Esophagus muscularis mucosa (tissue), 4 donors: ENCODE results near the gene TAGLN. TPM values are rescaled to one million over a fixed set of nuclear protein-coding genes. Genes with fewer than 3 reads are reported as not detected.
"Not testable (repeated sequence)": the region's sequence is repeated elsewhere in the genome, so short reads cannot be mapped to it uniquely, and the experiment has no call there.

ENCODE experiments used
- DNase-seq: peaks from one replicate; pipeline ENCODE4 v3.0.0-alpha.2; 2017; ENCODE audit errors: extremely low spot score
- H3K27ac ChIP-seq, 4 donors: fragments of 200-600 bp; sonication (generic); replicated peaks in 1 of 4; 1 replicate in 3 of 4; 2 replicates in 1 of 4; pipeline ENCODE4 v1.5.1; 2016 to 2019; ENCODE audit warnings: mild to moderate bottlenecking in 1 of 4
- H3K27me3 ChIP-seq, 4 donors: fragments of 200-600 bp; sonication (generic); one replicate each; pipeline versions ENCODE4 v1.5.1 to v1.6.0; 2016 to 2019
- H3K36me3 ChIP-seq, 4 donors: fragments of 200-600 bp; sonication (generic); one replicate each; pipeline ENCODE4 v1.5.1; 2016 to 2019
- H3K4me1 ChIP-seq, 4 donors: fragments of 200-600 bp; sonication (generic); one replicate each; pipeline ENCODE4 v1.5.1; 2016 to 2019
- H3K4me3 ChIP-seq, 4 donors: fragments of 200-600 bp; sonication (generic); 1 replicate in 2 of 4; 2 replicates in 2 of 4; pipeline ENCODE4 v1.5.1; 2016 to 2019; ENCODE audit warnings: mild to moderate bottlenecking in 4 of 4, moderate library complexity in 1 of 4
- H3K9me3 ChIP-seq, 4 donors: fragments of 200-600 bp; sonication (generic); 1 replicate in 3 of 4; 2 replicates in 1 of 4; pipeline ENCODE4 v1.5.1; 2016 to 2019
- EP300 ChIP-seq: sonication (generic); formaldehyde crosslinking; IDR thresholded peaks from one replicate; pipeline ENCODE4 v1.6.1; 2017; ENCODE audit warnings: antibody characterized with exemption
- POLR2A ChIP-seq: fragments of 450-650 bp; IDR thresholded peaks from one replicate; pipeline ENCODE4 v1.6.1; 2017; ENCODE audit warnings: antibody characterized with exemption, moderate library complexity, mild to moderate bottlenecking, low read depth
- POLR2AphosphoS5 ChIP-seq, 2 donors: sonication (generic); formaldehyde crosslinking; IDR thresholded peaks; one replicate each; pipeline ENCODE4 v1.6.1; 2017; ENCODE audit warnings: antibody characterized with exemption in 2 of 2
- WGBS: methylation state at CpG from one replicate; pipeline ENCODE4 v1.1.5; 2018; 5-methylcytosine and 5-hydroxymethylcytosine counted together
- intact Hi-C: fragments of 100-400 bp; cut with DNase I; formaldehyde crosslinking; loops from one replicate; pipeline ENCODE4 v1.15.1; 2023
- total RNA-seq, 4 donors: library from RNA; depleted of rRNA; stranded (reverse); fragments of >200 nt; gene quantifications; one replicate each; pipeline versions ENCODE4 v1.1.0 to v1.2.1, GENCODE V29; 2016
- TF ChIP-seq, protein P1 (sequence below), 3 experiments: fragments of 200-600 bp in 2 of 3; fragments of 450-650 bp in 1 of 3; sonication (generic) in 2 of 3; IDR thresholded peaks; one replicate each; pipeline ENCODE4 v1.5.1; 2017 to 2019; ENCODE audit warnings: antibody characterized with exemption in 3 of 3, mild to moderate bottlenecking in 2 of 3, moderate library complexity in 1 of 3

The TAGLN gene
- total RNA-seq, 4 donors from 2014 or later = 12,513 to 19,293 (median 14,679) TPM

DNA sequence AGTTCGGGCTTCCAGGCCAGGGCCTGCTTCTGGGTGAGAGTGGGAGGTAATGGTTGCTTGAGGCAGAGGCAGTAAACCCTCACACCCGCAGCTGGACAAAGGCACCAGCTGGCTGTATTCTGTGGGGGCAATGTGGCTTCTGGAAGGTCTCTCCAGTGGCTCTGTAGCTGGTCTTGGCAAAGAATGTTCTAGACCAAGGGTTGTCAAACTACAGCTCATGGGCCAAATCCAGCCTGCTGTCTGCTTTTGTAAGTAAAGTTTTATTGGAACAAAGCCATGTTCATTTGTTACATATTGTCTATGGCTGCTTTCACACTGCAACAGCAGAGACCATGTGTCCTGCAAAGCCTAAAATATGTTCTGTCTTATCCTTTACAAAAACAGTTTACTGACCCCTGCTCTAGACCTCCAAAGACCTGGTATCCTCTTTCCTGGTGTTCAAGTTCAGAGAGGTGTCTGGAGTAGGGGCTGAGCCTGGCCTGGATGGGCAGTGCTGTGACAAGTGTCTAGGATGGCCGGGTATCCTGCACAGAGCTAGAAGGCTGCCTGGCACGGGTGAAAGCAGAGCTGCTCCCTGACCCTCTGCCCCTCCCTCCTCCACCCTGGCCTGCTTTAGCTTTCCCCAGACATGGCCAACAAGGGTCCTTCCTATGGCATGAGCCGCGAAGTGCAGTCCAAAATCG is 3.4 kb downstream of the TAGLN start:
- peaks cover 13 to 50% (median 34%) of the 10 kb centered on the region in 4 donors for H3K36me3 ChIP-seq

DNA sequence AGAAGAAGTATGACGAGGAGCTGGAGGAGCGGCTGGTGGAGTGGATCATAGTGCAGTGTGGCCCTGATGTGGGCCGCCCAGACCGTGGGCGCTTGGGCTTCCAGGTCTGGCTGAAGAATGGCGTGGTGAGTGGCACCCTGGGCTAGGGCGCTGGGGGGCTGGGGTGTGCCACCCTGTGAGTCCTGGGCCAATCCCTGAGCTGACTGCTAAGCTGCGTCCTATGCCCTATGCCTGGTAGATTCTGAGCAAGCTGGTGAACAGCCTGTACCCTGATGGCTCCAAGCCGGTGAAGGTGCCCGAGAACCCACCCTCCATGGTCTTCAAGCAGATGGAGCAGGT is 3.9 kb downstream of the TAGLN start:
- Histone ChIP-seq H3K27me3 (no peaks in the 10 kb centered on the region), H3K27ac (peak overlapping the region; percentile 94 to 97 (median 96)), H3K36me3 (peaks cover 13 to 50% (median 34%) of the 10 kb centered on the region in 4 donors), H3K9me3 (no peaks in the 10 kb centered on the region), H3K4me1 (peaks cover 30 to 57% (median 43%) of the 10 kb centered on the region in 4 donors), H3K4me3 (peak overlapping the region; percentile 66 to 88 (median 78))
- 68% methylated on average over 7 of the region's 10 CpGs for WGBS
- TF ChIP-seq POLR2AphosphoS5 (IDR thresholded peaks at IDR 0.05) (no peak), POLR2A (no peak), EP300 (no peak)
- TF ChIP-seq, protein P1, sequence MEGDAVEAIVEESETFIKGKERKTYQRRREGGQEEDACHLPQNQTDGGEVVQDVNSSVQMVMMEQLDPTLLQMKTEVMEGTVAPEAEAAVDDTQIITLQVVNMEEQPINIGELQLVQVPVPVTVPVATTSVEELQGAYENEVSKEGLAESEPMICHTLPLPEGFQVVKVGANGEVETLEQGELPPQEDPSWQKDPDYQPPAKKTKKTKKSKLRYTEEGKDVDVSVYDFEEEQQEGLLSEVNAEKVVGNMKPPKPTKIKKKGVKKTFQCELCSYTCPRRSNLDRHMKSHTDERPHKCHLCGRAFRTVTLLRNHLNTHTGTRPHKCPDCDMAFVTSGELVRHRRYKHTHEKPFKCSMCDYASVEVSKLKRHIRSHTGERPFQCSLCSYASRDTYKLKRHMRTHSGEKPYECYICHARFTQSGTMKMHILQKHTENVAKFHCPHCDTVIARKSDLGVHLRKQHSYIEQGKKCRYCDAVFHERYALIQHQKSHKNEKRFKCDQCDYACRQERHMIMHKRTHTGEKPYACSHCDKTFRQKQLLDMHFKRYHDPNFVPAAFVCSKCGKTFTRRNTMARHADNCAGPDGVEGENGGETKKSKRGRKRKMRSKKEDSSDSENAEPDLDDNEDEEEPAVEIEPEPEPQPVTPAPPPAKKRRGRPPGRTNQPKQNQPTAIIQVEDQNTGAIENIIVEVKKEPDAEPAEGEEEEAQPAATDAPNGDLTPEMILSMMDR (IDR thresholded peaks at IDR 0.05) = no peak
- no peak for DNase-seq
- intact Hi-C loops = no loop called here

More for the DNA sequence above, 3.4 kb downstream of the TAGLN start:
- Histone ChIP-seq H3K27ac (peak overlapping the region; percentile 94 to 97 (median 96)), H3K4me3 (peak overlapping the region; percentile 66 to 88 (median 78)), H3K9me3 (no peaks in the 10 kb centered on the region), H3K4me1 (peaks cover 34 to 63% (median 48%) of the 10 kb centered on the region in 4 donors), H3K27me3 (no peaks in the 10 kb centered on the region)
- no peak for TF ChIP-seq EP300
- TF ChIP-seq, protein P1 (IDR thresholded peaks at IDR 0.05) = no peak
- TF ChIP-seq POLR2A = no peak
- TF ChIP-seq POLR2AphosphoS5 (IDR thresholded peaks at IDR 0.05) = peak in 1 of 2 donors; percentile 38
- WGBS = 67% methylated on average over 4 of the region's 7 CpGs
- intact Hi-C loops = no loop called here
- no peak for DNase-seq

DNA sequence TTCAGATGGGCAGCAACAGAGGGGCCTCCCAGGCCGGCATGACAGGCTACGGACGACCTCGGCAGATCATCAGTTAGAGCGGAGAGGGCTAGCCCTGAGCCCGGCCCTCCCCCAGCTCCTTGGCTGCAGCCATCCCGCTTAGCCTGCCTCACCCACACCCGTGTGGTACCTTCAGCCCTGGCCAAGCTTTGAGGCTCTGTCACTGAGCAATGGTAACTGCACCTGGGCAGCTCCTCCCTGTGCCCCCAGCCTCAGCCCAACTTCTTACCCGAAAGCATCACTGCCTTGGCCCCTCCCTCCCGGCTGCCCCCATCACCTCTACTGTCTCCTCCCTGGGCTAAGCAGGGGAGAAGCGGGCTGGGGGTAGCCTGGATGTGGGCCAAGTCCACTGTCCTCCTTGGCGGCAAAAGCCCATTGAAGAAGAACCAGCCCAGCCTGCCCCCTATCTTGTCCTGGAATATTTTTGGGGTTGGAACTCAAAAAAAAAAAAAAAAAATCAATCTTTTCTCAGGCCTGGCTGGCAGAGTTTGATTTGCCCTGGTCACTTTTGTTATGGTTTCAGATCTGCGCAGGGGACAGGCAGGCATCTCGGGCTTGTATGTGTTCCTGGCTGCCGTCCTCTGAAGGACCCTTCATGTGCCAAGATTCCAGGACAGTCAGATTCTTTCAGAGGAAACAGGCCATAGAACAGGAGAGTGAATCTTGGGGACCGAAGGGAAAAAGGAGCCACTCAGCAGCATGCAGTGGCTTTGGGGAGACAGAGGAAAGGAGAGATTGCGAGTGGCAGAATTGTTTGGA is 5.3 kb downstream of the TAGLN start:
- Histone ChIP-seq H3K27me3 (no peaks in the 10 kb centered on the region), H3K9me3 (no peaks in the 10 kb centered on the region), H3K27ac (peak overlapping the region; percentile 94 to 97 (median 96)), H3K4me3 (peak overlapping the region; percentile 66 to 88 (median 78)), H3K4me1 (peaks cover 17 to 46% (median 32%) of the 10 kb centered on the region in 4 donors), H3K36me3 (peaks cover 13 to 50% (median 34%) of the 10 kb centered on the region in 4 donors)
- no peak for DNase-seq
- WGBS = 53% methylated on average over 9 of the region's 17 CpGs
- intact Hi-C loops = no loop called here
- peak; percentile 22 to 79 for TF ChIP-seq POLR2AphosphoS5 (IDR thresholded peaks at IDR 0.05)
- TF ChIP-seq, protein P1 (IDR thresholded peaks at IDR 0.05) = no peak

DNA sequence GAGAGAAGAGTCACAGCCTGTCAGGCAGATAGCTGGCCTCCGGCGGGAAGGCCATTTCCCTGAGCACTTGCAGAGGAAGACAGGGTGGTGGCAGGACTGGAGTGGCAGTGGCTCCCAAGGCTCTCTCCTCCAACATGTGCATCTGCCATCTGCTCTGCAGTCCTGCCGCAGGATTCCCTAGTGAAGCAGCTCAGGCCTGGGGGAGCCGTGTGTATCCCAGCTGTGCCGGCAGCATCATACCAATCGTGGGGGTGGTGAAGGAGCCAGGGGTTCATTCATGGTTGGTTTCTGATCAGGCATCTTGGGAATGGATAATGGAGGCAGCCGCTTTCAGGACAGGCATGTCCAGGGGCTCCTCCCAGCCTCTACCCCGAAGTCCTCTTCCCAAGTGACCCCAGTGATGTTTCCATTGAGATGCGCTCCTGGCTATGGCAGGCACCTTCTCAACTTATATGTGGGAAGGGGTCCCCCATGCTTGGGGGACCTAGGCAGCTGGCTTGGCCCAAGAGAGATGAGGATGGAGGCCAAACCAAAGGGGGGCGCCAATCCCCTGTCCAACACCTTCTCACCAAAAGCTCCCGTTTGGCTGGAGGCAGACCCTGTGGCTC is 6.1 kb downstream of the TAGLN start:
- Histone ChIP-seq H3K27me3 (no peaks in the 10 kb centered on the region), H3K36me3 (peaks cover 13 to 50% (median 37%) of the 10 kb centered on the region in 4 donors), H3K4me1 (peaks cover 17 to 46% (median 30%) of the 10 kb centered on the region in 4 donors), H3K4me3 (peak overlapping the region; percentile 66 to 88 (median 78)), H3K27ac (peak overlapping the region; percentile 94 to 97 (median 96)), H3K9me3 (no peaks in the 10 kb centered on the region)
- WGBS = 58% methylated on average over 11 of the region's 11 CpGs
- TF ChIP-seq POLR2AphosphoS5 (IDR thresholded peaks at IDR 0.05) (peak; percentile 50 to 93), POLR2A (no peak)
- DNase-seq = no peak
- intact Hi-C loops = no loop called here

DNA sequence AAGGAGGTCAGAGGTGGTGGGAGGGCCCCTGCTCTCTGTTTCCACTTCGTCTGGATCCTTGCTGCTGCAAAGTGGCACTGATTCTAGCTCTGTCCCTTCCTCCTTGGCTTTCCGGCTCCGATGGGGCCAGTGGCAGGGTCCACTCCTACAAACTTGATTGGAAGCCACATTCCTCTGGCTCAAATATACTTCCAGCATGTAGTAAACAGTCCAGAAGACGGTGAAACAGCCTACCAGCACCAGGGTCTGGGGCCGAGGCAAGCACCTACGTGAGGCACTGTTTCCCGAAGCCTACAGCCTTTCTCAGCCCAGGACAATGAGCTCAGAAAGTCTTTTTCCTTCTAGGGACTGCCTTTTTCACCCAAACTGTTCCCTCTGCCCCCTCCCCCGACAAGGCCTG is 6.9 kb downstream of the TAGLN start:
- Histone ChIP-seq H3K27ac (peak overlapping the region; percentile 68 to 97 (median 95)), H3K36me3 (peaks cover 13 to 51% (median 38%) of the 10 kb centered on the region in 4 donors), H3K4me1 (peaks cover 17 to 50% (median 34%) of the 10 kb centered on the region in 4 donors)
- intact Hi-C loops, DNase-seq, H3K4me3 ChIP-seq, H3K27me3 ChIP-seq, H3K9me3 ChIP-seq: not testable (repeated sequence)
- peak; percentile 27 to 84 for TF ChIP-seq POLR2AphosphoS5 (IDR thresholded peaks at IDR 0.05)
- 80% methylated on average over 8 of the region's 8 CpGs for WGBS
